HL-60 (cell line): ENCODE data around the gene XRCC3.

Experiments
- CTCF ChIP-seq: IDR thresholded peaks from one replicate; pipeline ENCODE4 v1.5.1; 2011; ENCODE audit warnings: low read length, control low read depth, inconsistent platforms; ENCODE audit not compliant: insufficient read depth
- GABPA ChIP-seq: IDR thresholded peaks from 2 replicates; pipeline ENCODE4 v1.6.1; 2012; ENCODE audit warnings: low read depth
- POLR2AphosphoS5 ChIP-seq: IDR thresholded peaks from 2 replicates; pipeline ENCODE4 v1.6.1; 2012; ENCODE audit warnings: low read depth
- TF ChIP-seq, protein P1 (sequence below): IDR thresholded peaks from 2 replicates; pipeline ENCODE4 v1.6.1; 2012; ENCODE audit warnings: low read depth; ENCODE audit not compliant: insufficient replicate concordance

GRCh38 chr14:103742499-103743255 lies 27.4 kb upstream of the XRCC3 start:
- no peak for TF ChIP-seq CTCF
- no peak for TF ChIP-seq POLR2AphosphoS5
- TF ChIP-seq, protein P1, sequence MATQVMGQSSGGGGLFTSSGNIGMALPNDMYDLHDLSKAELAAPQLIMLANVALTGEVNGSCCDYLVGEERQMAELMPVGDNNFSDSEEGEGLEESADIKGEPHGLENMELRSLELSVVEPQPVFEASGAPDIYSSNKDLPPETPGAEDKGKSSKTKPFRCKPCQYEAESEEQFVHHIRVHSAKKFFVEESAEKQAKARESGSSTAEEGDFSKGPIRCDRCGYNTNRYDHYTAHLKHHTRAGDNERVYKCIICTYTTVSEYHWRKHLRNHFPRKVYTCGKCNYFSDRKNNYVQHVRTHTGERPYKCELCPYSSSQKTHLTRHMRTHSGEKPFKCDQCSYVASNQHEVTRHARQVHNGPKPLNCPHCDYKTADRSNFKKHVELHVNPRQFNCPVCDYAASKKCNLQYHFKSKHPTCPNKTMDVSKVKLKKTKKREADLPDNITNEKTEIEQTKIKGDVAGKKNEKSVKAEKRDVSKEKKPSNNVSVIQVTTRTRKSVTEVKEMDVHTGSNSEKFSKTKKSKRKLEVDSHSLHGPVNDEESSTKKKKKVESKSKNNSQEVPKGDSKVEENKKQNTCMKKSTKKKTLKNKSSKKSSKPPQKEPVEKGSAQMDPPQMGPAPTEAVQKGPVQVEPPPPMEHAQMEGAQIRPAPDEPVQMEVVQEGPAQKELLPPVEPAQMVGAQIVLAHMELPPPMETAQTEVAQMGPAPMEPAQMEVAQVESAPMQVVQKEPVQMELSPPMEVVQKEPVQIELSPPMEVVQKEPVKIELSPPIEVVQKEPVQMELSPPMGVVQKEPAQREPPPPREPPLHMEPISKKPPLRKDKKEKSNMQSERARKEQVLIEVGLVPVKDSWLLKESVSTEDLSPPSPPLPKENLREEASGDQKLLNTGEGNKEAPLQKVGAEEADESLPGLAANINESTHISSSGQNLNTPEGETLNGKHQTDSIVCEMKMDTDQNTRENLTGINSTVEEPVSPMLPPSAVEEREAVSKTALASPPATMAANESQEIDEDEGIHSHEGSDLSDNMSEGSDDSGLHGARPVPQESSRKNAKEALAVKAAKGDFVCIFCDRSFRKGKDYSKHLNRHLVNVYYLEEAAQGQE, result no peak
- TF ChIP-seq GABPA, result no peak
